ENCODE measurements around the gene STX4. TPM values are rescaled to one million over a fixed set of nuclear protein-coding genes. Genes with fewer than 3 reads are reported as not detected.

Gene STX4
- total and polyA plus RNA-seq, 4 donors: 11.4 to 22.1 (median 17.4) TPM

GRCh38 chr16:31067342-31067741 lies 34.0 kb downstream of the STX4 start (continued):
- TF ChIP-seq, protein P1, sequence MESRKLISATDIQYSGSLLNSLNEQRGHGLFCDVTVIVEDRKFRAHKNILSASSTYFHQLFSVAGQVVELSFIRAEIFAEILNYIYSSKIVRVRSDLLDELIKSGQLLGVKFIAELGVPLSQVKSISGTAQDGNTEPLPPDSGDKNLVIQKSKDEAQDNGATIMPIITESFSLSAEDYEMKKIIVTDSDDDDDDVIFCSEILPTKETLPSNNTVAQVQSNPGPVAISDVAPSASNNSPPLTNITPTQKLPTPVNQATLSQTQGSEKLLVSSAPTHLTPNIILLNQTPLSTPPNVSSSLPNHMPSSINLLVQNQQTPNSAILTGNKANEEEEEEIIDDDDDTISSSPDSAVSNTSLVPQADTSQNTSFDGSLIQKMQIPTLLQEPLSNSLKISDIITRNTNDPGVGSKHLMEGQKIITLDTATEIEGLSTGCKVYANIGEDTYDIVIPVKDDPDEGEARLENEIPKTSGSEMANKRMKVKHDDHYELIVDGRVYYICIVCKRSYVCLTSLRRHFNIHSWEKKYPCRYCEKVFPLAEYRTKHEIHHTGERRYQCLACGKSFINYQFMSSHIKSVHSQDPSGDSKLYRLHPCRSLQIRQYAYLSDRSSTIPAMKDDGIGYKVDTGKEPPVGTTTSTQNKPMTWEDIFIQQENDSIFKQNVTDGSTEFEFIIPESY (IDR thresholded peaks at IDR 0.05): no peak
- TF ChIP-seq TAF1 (conservative IDR thresholded peaks at IDR 0.05): no peak
- TF ChIP-seq HNF4G (IDR thresholded peaks at IDR 0.05): no peak
- TF ChIP-seq HNF4A (conservative IDR thresholded peaks at IDR 0.05): no peak
- no peak for TF ChIP-seq RAD21 (IDR thresholded peaks at IDR 0.05)
- TF ChIP-seq FOXA2 (IDR thresholded peaks at IDR 0.05): no peak
- TF ChIP-seq YY1 (IDR thresholded peaks at IDR 0.05): no peak
- no peak for TF ChIP-seq ATF3 (IDR thresholded peaks at IDR 0.05)
- TF ChIP-seq RXRA (IDR thresholded peaks at IDR 0.05): no peak

- Histone ChIP-seq H3K27me3 (ENCODE audit: control insufficient read depth in 4 of 4, insufficient read depth in 4 of 4, low read length in 3 of 4) (no peaks in the 10 kb centered on the region), H3K9me3 (ENCODE audit: control insufficient read depth in 4 of 4, low read length in 3 of 4) (no peaks in the 10 kb centered on the region), H3K27ac (ENCODE audit: low read depth in 1 of 2, low read length in 2 of 2) (no peak overlapping the region), H3K4me1 (ENCODE audit: control insufficient read depth in 4 of 4, insufficient read depth in 4 of 4, low read length in 3 of 4) (peaks cover 0 to 26% (median 19%) of the 10 kb centered on the region in 4 donors), H3K36me3 (ENCODE audit: control insufficient read depth in 4 of 4, insufficient read depth in 3 of 4, low read depth in 1 of 4, low read length in 3 of 4) (peaks cover 0 to 3% (median 2%) of the 10 kb centered on the region in 4 donors), H3K9ac (ENCODE audit: low read depth in 1 of 2, low read length in 2 of 2) (no peak overlapping the region), H3K4me3 (ENCODE audit: low read depth in 1 of 3, low read length in 3 of 3) (no peak overlapping the region)
- 57% methylated on average over 4 of the region's 4 CpGs for WGBS
- TF ChIP-seq ATF3 (IDR thresholded peaks at IDR 0.05): no peak
- TF ChIP-seq, protein P2, sequence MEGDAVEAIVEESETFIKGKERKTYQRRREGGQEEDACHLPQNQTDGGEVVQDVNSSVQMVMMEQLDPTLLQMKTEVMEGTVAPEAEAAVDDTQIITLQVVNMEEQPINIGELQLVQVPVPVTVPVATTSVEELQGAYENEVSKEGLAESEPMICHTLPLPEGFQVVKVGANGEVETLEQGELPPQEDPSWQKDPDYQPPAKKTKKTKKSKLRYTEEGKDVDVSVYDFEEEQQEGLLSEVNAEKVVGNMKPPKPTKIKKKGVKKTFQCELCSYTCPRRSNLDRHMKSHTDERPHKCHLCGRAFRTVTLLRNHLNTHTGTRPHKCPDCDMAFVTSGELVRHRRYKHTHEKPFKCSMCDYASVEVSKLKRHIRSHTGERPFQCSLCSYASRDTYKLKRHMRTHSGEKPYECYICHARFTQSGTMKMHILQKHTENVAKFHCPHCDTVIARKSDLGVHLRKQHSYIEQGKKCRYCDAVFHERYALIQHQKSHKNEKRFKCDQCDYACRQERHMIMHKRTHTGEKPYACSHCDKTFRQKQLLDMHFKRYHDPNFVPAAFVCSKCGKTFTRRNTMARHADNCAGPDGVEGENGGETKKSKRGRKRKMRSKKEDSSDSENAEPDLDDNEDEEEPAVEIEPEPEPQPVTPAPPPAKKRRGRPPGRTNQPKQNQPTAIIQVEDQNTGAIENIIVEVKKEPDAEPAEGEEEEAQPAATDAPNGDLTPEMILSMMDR (IDR thresholded peaks at IDR 0.05; ENCODE audit: low read depth, low read length, missing input control): no peak
- no peak for TF ChIP-seq YY1 (IDR thresholded peaks at IDR 0.05)
- no peak for TF ChIP-seq RXRA (IDR thresholded peaks at IDR 0.05)
- TF ChIP-seq, protein P3, sequence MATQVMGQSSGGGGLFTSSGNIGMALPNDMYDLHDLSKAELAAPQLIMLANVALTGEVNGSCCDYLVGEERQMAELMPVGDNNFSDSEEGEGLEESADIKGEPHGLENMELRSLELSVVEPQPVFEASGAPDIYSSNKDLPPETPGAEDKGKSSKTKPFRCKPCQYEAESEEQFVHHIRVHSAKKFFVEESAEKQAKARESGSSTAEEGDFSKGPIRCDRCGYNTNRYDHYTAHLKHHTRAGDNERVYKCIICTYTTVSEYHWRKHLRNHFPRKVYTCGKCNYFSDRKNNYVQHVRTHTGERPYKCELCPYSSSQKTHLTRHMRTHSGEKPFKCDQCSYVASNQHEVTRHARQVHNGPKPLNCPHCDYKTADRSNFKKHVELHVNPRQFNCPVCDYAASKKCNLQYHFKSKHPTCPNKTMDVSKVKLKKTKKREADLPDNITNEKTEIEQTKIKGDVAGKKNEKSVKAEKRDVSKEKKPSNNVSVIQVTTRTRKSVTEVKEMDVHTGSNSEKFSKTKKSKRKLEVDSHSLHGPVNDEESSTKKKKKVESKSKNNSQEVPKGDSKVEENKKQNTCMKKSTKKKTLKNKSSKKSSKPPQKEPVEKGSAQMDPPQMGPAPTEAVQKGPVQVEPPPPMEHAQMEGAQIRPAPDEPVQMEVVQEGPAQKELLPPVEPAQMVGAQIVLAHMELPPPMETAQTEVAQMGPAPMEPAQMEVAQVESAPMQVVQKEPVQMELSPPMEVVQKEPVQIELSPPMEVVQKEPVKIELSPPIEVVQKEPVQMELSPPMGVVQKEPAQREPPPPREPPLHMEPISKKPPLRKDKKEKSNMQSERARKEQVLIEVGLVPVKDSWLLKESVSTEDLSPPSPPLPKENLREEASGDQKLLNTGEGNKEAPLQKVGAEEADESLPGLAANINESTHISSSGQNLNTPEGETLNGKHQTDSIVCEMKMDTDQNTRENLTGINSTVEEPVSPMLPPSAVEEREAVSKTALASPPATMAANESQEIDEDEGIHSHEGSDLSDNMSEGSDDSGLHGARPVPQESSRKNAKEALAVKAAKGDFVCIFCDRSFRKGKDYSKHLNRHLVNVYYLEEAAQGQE (IDR thresholded peaks at IDR 0.05): no peak
- no peak for DNase-seq (ENCODE audit: low spot score)
Observed at GRCh38 chr16:31071861-31072260, 38.5 kb downstream of the STX4 start.

Data from liver (tissue), 9 donors.